Measurements from ENCODE around the gene PCID2.

- TF ChIP-seq CTCF (IDR thresholded peaks at IDR 0.05) (no peak), EZH2phosphoT487 (IDR thresholded peaks at IDR 0.05) (no peak)
These were observed 30.2 kb downstream of the PCID2 start for GRCh38 chr13:113178070-113178895.
